ENCODE results near the gene CRABP2. TPM values are rescaled to one million over a fixed set of nuclear protein-coding genes. Genes with fewer than 3 reads are reported as not detected.

Gene CRABP2
- total RNA-seq, 1 experiment from 2014 or later: 137 TPM

GRCh38 chr1:156677616-156678596, 27.5 kb downstream of the CRABP2 start:
- Histone ChIP-seq H3K36me3 (replicated peaks; ENCODE audit: control insufficient read depth, insufficient read depth, low read length) (peaks cover 13% of the 10 kb centered on the region), H3K27me3 (ENCODE audit: control insufficient read depth, insufficient read depth, low read length) (no peaks in the 10 kb centered on the region; the same call in 1 of the 2 replicates), H3K4me3 (ENCODE audit: insufficient read depth, low read depth, low read length) (peak overlapping the region; percentile 94)
- DNase-seq: peak; percentile 88

- no peaks in the 10 kb centered on the region; the same call in 1 of the 2 replicates for H3K27me3 ChIP-seq (ENCODE audit: control insufficient read depth, insufficient read depth, low read length)
- peak; percentile 93 for DNase-seq
- H3K36me3 ChIP-seq (replicated peaks; ENCODE audit: control insufficient read depth, insufficient read depth, low read length): peaks cover 20% of the 10 kb centered on the region
- peak within 1 kb of the TSS; percentile 94 for H3K4me3 ChIP-seq (ENCODE audit: insufficient read depth, low read depth, low read length)
These were observed 28.4 kb downstream of the CRABP2 start, which contains the start of gene NES for GRCh38 chr1:156676820-156677615. Gene NES, minus strand, starts transcription at chr1:156677407. Its CDS starts 143 bp downstream, at chr1:156677264.

GRCh38 chr1:156676114-156676819, 29.1 kb downstream of the CRABP2 start:
- H3K36me3 ChIP-seq (replicated peaks; ENCODE audit: control insufficient read depth, insufficient read depth, low read length): peaks cover 24% of the 10 kb centered on the region
- no peaks in the 10 kb centered on the region; the same call in 1 of the 2 replicates for H3K27me3 ChIP-seq (ENCODE audit: control insufficient read depth, insufficient read depth, low read length)
- peak overlapping the region; percentile 94 for H3K4me3 ChIP-seq (ENCODE audit: insufficient read depth, low read depth, low read length)
- no peak for DNase-seq

GRCh38 chr1:156675210-156676113, 29.9 kb downstream of the CRABP2 start:
- Histone ChIP-seq H3K36me3 (replicated peaks; ENCODE audit: control insufficient read depth, insufficient read depth, low read length) (peaks cover 24% of the 10 kb centered on the region), H3K27me3 (ENCODE audit: control insufficient read depth, insufficient read depth, low read length) (no peaks in the 10 kb centered on the region; the same call in 1 of the 2 replicates), H3K4me3 (ENCODE audit: insufficient read depth, low read depth, low read length) (peak overlapping the region; percentile 94)
- DNase-seq: peak; percentile 74

- DNase-seq: peak; percentile 95
- Histone ChIP-seq H3K4me3 (ENCODE audit: insufficient read depth, low read depth, low read length) (peak overlapping the region; percentile 7; the same call in 1 of the 2 replicates), H3K27me3 (ENCODE audit: control insufficient read depth, insufficient read depth, low read length) (no peaks in the 10 kb centered on the region), H3K36me3 (replicated peaks; ENCODE audit: control insufficient read depth, insufficient read depth, low read length) (peaks cover 24% of the 10 kb centered on the region)
These were observed 31.8 kb downstream of the CRABP2 start for GRCh38 chr1:156673387-156674121.

- no peaks in the 10 kb centered on the region for H3K27me3 ChIP-seq (ENCODE audit: control insufficient read depth, insufficient read depth, low read length)
- peaks cover 24% of the 10 kb centered on the region for H3K36me3 ChIP-seq (replicated peaks; ENCODE audit: control insufficient read depth, insufficient read depth, low read length)
- no peak for DNase-seq
- no peak overlapping the region for H3K4me3 ChIP-seq (ENCODE audit: insufficient read depth, low read depth, low read length)
These were observed 33.6 kb downstream of the CRABP2 start for GRCh38 chr1:156671804-156672203.

GRCh38 chr1:156670791-156671190, 34.6 kb downstream of the CRABP2 start:
- H3K36me3 ChIP-seq (replicated peaks; ENCODE audit: control insufficient read depth, insufficient read depth, low read length): peaks cover 24% of the 10 kb centered on the region
- no peak for DNase-seq
- H3K27me3 ChIP-seq (ENCODE audit: control insufficient read depth, insufficient read depth, low read length): no peaks in the 10 kb centered on the region
- H3K4me3 ChIP-seq (ENCODE audit: insufficient read depth, low read depth, low read length): no peak overlapping the region

- H3K4me3 ChIP-seq (ENCODE audit: insufficient read depth, low read depth, low read length): no peak overlapping the region
- H3K36me3 ChIP-seq (replicated peaks; ENCODE audit: control insufficient read depth, insufficient read depth, low read length): peaks cover 24% of the 10 kb centered on the region
- H3K27me3 ChIP-seq (ENCODE audit: control insufficient read depth, insufficient read depth, low read length): no peaks in the 10 kb centered on the region
- no peak for DNase-seq
These were observed 35.0 kb downstream of the CRABP2 start for GRCh38 chr1:156670359-156670758.

- Histone ChIP-seq H3K27me3 (ENCODE audit: control insufficient read depth, insufficient read depth, low read length) (no peaks in the 10 kb centered on the region), H3K36me3 (replicated peaks; ENCODE audit: control insufficient read depth, insufficient read depth, low read length) (peaks cover 19% of the 10 kb centered on the region), H3K4me3 (ENCODE audit: insufficient read depth, low read depth, low read length) (no peak overlapping the region)
- DNase-seq: no peak
These were observed 35.6 kb downstream of the CRABP2 start for GRCh38 chr1:156669794-156670193.

GRCh38 chr1:156668801-156669637, 36.4 kb downstream of the CRABP2 start:
- peak; percentile 70 for DNase-seq
- peaks cover 17% of the 10 kb centered on the region for H3K36me3 ChIP-seq (replicated peaks; ENCODE audit: control insufficient read depth, insufficient read depth, low read length)
- H3K4me3 ChIP-seq (ENCODE audit: insufficient read depth, low read depth, low read length): no peak overlapping the region
- no peaks in the 10 kb centered on the region for H3K27me3 ChIP-seq (ENCODE audit: control insufficient read depth, insufficient read depth, low read length)

GRCh38 chr1:156667968-156668709, 37.2 kb downstream of the CRABP2 start:
- DNase-seq: peak; percentile 64
- Histone ChIP-seq H3K4me3 (ENCODE audit: insufficient read depth, low read depth, low read length) (no peak overlapping the region), H3K27me3 (ENCODE audit: control insufficient read depth, insufficient read depth, low read length) (no peaks in the 10 kb centered on the region), H3K36me3 (replicated peaks; ENCODE audit: control insufficient read depth, insufficient read depth, low read length) (peaks cover 13% of the 10 kb centered on the region)

- no peak for DNase-seq
- Histone ChIP-seq H3K27me3 (ENCODE audit: control insufficient read depth, insufficient read depth, low read length) (no peaks in the 10 kb centered on the region), H3K36me3 (replicated peaks; ENCODE audit: control insufficient read depth, insufficient read depth, low read length) (peaks cover 8% of the 10 kb centered on the region), H3K4me3 (ENCODE audit: insufficient read depth, low read depth, low read length) (no peak overlapping the region)
These were observed 37.8 kb downstream of the CRABP2 start for GRCh38 chr1:156667610-156667967.

Data from H7 (cell line).